ENCODE measurements around the gene CAPZA1. TPM values are rescaled to one million over a fixed set of nuclear protein-coding genes. Genes with fewer than 3 reads are reported as not detected.

CAPZA1 gene
- total and polyA plus RNA-seq, 2 donors (not counting 3 experiments of a cell fraction or from before 2014, with no cell fraction given), result 77.1 to 183 TPM

DNA sequence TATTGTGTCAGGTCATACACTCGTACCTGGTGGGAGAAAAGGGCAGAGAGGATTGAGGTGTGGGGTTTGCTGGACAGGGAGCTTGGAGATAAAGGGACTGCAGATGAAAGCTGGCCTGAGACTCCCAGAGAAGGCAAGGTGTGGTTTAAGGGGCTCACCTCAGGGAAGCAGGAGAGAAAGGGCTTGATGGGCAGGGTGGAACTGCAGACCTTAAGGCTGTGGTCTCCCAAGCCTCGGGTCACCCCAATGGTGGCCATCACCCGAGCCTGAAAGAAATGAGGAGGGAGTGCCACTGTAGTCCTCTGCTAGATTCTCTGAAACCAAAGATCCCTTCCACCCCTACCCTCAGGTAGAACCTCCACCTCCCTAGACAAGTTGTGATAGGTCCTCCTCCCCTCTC lies 91.0 kb downstream of the CAPZA1 start:
- CTCF ChIA-PET, result interaction anchor here (0.6 to 1.0 kb wide), 3 partner anchors 10 to 363 kb away, joined by 3 read pairs; partner anchors contain the start of gene LRIG2
- DNase-seq (ENCODE audit: low read depth, low spot score) (no peak), FAIRE-seq (no peak)
- H3K4me3 ChIP-seq (replicated peaks in 1 of 3; ENCODE audit: insufficient read depth in 1 of 3, low read depth in 1 of 3, low read length in 3 of 3), result no peak overlapping the region
- H3K27ac ChIP-seq (ENCODE audit: insufficient read depth, low read depth, low read length), result no peak overlapping the region
- BruUV-seq (replicated peaks), result no TSS peak
- H3K9me1 ChIP-seq (replicated peaks; ENCODE audit: control insufficient read depth, extremely low read depth, insufficient read depth, low read length), result no peaks in the 10 kb centered on the region
- no peaks in the 10 kb centered on the region for H4K20me1 ChIP-seq (replicated peaks; ENCODE audit: control insufficient read depth, extremely low read depth, insufficient read depth, low read length)
- no peaks in the 10 kb centered on the region for H3K36me3 ChIP-seq (ENCODE audit: control insufficient read depth in 2 of 2, extremely low read depth in 1 of 2, insufficient read depth in 2 of 2, low read length in 2 of 2)
- H3K4me2 ChIP-seq (ENCODE audit: insufficient read depth, low read length), result no peak overlapping the region
- no peak overlapping the region for H3K9ac ChIP-seq (replicated peaks; ENCODE audit: extremely low read depth, insufficient read depth, low read length)
- intact Hi-C loops (cut with micrococcal nuclease) (loop anchor here (5.0 to 10.0 kb wide), 2 partner anchors 413 to 1194 kb away; partner anchors contain the start of genes AP4B1 and DCLRE1B), dilution Hi-C loops (cut with MboI; ENCODE audit: extremely low pct_ligation_motif_present, low sequenced_read_pairs) (no loop called here)
- no peak for TF ChIP-seq GATA2 (IDR thresholded peaks at IDR 0.05; ENCODE audit: insufficient read depth, insufficient read length, low read depth, low read length)
- TF ChIP-seq EZH2 (IDR thresholded peaks at IDR 0.05; ENCODE audit: borderline replicate concordance, low read depth, low read length, severe bottlenecking), result no peak
- no peak for TF ChIP-seq POLR2A (IDR thresholded peaks at IDR 0.05; ENCODE audit: low read depth, low read length)
- TF ChIP-seq JUN (IDR thresholded peaks at IDR 0.05; ENCODE audit: borderline replicate concordance, insufficient read depth, insufficient read length, low read depth), result no peak
- TF ChIP-seq, protein P1, sequence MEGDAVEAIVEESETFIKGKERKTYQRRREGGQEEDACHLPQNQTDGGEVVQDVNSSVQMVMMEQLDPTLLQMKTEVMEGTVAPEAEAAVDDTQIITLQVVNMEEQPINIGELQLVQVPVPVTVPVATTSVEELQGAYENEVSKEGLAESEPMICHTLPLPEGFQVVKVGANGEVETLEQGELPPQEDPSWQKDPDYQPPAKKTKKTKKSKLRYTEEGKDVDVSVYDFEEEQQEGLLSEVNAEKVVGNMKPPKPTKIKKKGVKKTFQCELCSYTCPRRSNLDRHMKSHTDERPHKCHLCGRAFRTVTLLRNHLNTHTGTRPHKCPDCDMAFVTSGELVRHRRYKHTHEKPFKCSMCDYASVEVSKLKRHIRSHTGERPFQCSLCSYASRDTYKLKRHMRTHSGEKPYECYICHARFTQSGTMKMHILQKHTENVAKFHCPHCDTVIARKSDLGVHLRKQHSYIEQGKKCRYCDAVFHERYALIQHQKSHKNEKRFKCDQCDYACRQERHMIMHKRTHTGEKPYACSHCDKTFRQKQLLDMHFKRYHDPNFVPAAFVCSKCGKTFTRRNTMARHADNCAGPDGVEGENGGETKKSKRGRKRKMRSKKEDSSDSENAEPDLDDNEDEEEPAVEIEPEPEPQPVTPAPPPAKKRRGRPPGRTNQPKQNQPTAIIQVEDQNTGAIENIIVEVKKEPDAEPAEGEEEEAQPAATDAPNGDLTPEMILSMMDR (IDR thresholded peaks at IDR 0.05; ENCODE audit: extremely low read depth in 1 of 2, insufficient read depth in 1 of 2, low read depth in 1 of 2, low read length in 2 of 2), result no peak
- TF ChIP-seq MYC (IDR thresholded peaks at IDR 0.05; ENCODE audit: low read depth, low read length), result no peak
- POLR2A ChIA-PET, result no interaction called here
- peaks cover 14% of the 10 kb centered on the region for H3K4me1 ChIP-seq (ENCODE audit: control insufficient read depth, extremely low read depth, insufficient read depth, low read length)
- H3K9me3 ChIP-seq (replicated peaks; ENCODE audit: control insufficient read depth, insufficient read depth, low read length), result no peaks in the 10 kb centered on the region
- H3K79me2 ChIP-seq (ENCODE audit: control insufficient read depth, insufficient read depth, low read length), result peaks cover 13% of the 10 kb centered on the region
- H3K27me3 ChIP-seq (ENCODE audit: control insufficient read depth in 2 of 2, insufficient read depth in 2 of 2, low read length in 2 of 2), result no peaks in the 10 kb centered on the region
- H2AFZ ChIP-seq (ENCODE audit: low read depth, low read length), result no peak overlapping the region

Data from endothelial cell of umbilical vein (primary cell).